Adipose tissue (tissue), 3 donors: ENCODE data around the gene THAP8. TPM values are rescaled to one million over a fixed set of nuclear protein-coding genes. Genes with fewer than 3 reads are reported as not detected.

Experiments
- H3K27ac ChIP-seq: one replicate; pipeline ENCODE4 v1.5.1; 2013; ENCODE audit warnings: low read depth, low read length
- WGBS, 3 donors: extraction: QIAGEN DNeasy Blood & Tissue Kit; methylation state at CpG; one replicate each; pipeline ENCODE4 v1.1.7; 2013; 5-methylcytosine and 5-hydroxymethylcytosine counted together
- polyA plus RNA-seq, 3 donors: library from polyadenylated mRNA; stranded (reverse); fragments of 200-250 nt; gene quantifications; one replicate each; pipeline ENCODE4 v1.2.3, GENCODE V29; 2013
- donor health status: healthy with polysubstance abuse.
- donor health status: Bipolar disorder and iron deficiency.
- donor health status: healthy.

The THAP8 gene, protein sequence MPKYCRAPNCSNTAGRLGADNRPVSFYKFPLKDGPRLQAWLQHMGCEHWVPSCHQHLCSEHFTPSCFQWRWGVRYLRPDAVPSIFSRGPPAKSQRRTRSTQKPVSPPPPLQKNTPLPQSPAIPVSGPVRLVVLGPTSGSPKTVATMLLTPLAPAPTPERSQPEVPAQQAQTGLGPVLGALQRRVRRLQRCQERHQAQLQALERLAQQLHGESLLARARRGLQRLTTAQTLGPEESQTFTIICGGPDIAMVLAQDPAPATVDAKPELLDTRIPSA
- 1 to 10 TPM; 3.5 to 7.1 (median 5.2) TPM for polyA plus RNA-seq

DNA sequence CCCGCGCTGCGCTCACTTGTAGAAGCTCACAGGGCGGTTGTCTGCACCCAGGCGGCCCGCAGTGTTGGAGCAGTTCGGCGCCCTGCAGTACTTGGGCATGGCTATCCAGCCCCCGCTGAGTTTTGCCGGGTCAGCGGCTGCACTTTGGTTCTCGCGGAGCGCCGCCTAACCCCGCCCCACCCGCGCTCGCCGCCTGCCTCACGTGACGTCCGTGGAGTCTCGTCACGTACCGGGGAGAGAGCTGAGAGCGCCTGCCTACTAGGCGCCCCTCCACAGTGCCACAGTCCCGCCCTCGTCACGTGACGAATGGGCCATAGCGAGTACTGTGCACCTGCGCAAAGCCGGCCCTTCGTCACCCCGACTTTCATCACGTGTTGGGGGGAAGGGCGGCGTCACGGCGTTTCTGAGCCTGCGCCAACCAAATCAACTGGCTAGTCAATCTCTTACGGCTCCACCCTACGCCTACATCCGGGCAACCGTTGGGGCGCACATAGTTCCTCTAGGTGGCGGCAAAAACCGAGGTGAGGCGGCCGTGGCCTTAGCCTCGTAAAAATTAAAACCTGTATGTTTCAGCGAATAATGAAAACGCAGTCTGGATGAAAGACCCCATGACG is at the start of gene THAP8:
Gene THAP8, minus strand, starts transcription at position 167 of the 614 bp plus-strand sequence. Its CDS starts 68 bp downstream, at position 99.
- WGBS, 3 donors, result 0 to 1% (median 1%) methylated on average over 56 of the region's 56 CpGs

DNA sequence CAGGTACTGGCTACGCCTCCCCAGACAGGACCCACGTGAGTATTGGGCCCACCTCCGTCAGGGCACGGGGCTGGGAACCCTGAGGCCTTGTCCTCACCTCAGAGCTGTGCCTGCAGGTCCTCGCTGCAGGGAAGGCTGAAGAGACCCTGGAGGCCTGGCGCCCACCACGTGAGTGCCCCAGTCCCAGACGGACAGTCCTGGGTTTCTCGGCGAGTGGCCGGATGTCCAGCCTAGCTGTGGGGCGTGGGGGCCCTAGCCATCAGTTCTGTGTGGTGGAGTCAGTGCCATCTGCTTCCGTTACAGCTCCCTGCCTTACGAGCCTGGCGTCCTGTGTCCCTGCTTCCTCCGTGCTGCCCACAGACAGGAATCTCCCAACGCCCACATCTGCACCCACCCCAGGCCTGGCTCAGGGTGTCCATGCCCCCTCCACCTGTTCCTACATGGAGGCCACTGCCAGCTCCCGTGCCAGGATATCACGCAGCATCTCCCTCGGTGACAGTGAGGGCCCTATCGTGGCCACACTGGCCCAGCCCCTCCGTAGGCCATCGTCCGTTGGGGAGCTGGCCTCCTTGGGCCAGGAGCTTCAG is 49.0 kb upstream of the THAP8 start:
- WGBS, 3 donors, result 90 to 96% (median 94%) methylated on average over 24 of the region's 24 CpGs

More for the DNA sequence above, at the start of gene THAP8:
- peak within 1 kb of the TSS; percentile 91 for H3K27ac ChIP-seq

DNA sequence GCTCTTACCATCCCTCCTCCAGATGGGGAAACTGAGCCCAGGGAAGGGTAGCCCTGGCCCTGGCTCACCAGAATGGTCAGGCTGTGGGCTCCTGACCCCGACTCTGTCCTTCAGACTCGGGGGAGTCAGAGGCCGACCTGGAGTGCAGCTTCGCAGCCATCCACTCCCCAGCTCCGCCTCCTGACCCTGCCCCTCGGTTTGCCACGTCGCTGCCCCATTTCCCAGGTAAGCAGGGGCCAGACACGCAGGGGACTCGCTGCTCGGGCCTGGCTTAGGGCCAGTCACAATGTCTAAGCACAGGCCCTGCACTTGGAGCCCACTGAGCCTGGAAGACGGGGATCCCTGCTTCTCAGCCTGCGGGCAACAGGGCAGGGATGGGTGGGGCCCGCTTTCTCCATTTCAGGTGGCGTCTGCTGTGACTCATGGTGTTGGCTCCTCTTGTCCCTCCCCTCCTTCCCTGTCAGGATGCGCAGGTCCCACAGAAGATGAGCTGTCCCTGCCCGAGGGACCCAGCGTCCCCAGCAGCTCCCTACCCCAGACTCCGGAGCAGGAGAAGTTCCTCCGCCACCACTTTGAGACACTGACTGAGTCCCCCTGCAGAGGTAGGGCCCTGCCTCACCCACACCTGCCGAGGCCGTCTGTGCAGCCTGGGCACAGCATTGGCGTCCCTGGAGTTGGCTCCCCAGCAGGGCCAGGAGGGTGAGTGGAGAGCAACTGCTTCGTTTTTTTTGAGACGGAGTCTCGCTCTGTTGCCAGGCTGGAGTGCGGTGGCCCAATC is 47.7 kb upstream of the THAP8 start:
- WGBS, 3 donors, result 90 to 95% (median 91%) methylated on average over 27 of the region's 27 CpGs

More for the DNA sequence above, 49.0 kb upstream of the THAP8 start:
- H3K27ac ChIP-seq, result no peak overlapping the region

DNA sequence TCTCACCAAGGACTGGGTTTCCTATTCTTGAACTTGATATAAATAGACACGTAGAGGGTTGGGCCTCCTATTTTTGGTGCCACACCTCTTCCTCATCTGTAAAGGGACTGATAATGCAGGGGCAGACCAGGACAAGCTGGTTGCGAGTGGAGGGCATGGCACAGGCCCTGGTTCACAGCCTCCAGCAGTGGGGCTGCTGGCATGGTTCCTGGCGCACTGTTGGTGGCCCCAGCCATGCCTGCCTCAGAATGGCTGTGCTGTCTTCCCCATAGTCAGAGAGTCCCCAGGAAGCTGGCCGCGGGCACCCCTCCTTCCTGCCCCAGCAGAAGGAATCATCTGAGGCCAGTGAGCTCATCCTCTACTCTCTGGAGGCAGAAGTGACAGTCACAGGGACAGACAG is 46.4 kb upstream of the THAP8 start:
- WGBS, 3 donors, result 72 to 88% (median 77%) methylated on average over 4 to 5 of the region's 5 CpGs
- H3K27ac ChIP-seq, result no peak overlapping the region

More for the DNA sequence above, 47.7 kb upstream of the THAP8 start:
- H3K27ac ChIP-seq, result no peak overlapping the region

DNA sequence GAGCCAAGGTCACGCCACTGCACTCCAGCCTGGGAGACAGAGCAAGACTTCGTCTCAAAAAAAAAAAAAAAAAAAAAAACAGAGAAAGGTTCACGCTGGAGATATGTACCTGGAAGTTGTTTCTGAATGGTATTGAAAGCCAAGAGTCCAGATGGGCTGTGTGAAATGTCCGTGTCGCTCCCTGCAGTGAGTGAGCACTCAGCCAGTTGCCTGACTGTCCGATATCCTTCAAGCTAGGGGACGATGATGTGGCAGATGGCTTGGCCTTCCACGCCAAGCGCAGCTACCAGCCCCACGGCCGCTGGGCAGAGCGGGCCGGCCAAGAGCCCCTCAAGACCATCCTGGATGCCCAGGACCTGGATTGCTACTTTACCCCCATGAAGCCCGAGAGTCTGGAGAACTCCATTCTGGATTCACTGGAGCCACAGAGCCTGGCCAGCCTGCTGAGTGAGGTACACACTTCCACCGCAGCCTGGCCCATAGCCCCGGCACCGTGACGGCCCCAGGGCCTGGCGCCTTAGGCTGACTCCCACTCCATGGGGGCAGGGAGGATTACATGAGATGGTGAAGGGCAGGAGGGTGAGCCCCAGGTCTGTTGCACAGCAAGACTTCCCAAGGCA is 45.2 kb upstream of the THAP8 start:
- H3K27ac ChIP-seq, result no peak overlapping the region
- 90 to 95% (median 90%) methylated on average over 18 to 19 of the region's 19 CpGs for WGBS, 3 donors

DNA sequence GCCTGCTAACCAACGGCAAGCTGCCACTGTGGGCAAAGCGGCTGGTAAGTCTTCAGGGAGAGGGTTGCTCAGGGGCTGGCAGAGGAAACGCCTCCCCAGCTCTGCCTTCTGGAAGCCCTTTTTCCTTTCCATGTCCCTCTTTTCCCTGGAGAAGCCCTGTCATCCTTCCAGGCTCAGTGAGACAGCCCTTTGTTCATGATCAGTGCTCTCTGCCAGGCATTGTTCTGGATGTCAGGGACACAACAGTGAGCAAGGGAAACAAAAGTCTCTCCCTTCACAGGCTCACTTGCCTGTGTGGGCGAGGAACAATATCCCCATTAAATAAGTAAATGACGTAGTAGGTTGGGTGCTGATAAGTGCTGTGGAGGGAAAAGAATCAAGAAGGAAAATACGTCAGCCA is 43.0 kb upstream of the THAP8 start:
- H3K27ac ChIP-seq, result no peak overlapping the region
- 80 to 89% (median 85%) methylated on average over 6 of the region's 6 CpGs for WGBS, 3 donors

DNA sequence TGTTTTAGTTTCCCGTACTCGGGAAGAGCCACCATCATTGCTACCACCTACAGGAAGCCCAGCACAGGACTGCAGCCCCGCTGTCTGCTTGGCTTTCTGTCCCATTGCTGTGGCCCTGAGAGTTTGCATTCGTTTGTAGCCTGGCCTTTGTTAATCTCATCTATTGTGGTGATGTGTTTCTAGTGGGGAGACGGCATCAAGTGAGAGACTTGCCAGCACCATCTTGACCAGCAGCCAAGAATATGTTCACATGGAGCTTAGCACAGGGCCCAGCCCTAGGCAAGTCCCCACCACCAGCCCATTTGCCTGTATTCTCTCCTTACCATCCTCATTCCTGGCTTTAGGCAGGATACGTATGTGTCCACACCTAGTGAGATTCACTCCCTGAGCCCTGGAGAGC is 39.6 kb upstream of the THAP8 start:
- 62 to 92% (median 71%) methylated on average over 6 of the region's 6 CpGs for WGBS, 3 donors
- no peak overlapping the region for H3K27ac ChIP-seq

DNA sequence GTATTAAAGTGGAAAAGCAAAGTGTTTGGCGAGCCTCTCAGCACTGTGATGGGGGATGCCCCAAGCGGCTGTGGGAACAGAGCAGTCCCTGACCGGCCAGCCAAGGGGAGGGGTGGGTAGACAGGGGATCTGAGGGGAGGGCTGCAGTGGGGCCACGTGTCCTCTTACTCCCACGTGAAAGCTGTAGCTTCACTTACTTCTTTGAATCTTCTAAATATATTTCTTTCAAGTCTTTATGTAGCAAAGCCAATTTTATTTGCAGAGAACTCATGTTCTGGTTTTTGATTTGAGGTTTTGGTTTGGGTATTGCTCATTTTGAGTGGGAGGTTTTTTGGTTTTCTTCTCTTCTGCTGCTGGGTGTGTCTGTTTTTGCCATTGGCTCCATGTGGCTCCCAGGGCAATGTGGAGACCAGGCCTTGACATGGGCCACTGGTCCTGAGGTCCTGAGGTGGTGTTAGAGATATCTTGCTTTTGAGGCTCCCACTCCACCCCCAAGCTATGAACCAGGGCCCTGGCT is 39.1 kb upstream of the THAP8 start:
- H3K27ac ChIP-seq, result no peak overlapping the region
- 89 to 90% (median 89%) methylated on average over 5 of the region's 5 CpGs for WGBS, 3 donors

DNA sequence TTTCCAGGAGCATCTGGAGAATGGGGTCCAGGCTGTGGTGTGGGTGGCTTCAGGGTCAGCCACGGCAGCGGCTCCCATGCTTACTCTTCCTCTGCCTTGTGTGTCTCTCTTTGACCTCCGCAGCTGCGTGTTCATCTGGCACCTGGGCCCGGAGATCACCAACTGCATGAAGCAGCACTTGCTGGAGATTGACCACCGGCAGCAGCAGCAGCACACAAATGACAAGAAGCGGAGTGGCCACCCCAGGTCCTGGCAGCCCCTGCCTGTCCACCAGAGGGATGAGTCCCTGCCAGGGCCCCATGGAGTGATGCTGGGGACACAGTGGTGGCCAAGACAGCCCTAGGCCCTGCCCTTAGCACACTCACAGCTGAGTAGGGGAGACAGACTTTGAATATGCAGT is 38.5 kb upstream of the THAP8 start:
- 92 to 98% (median 98%) methylated on average over 7 of the region's 7 CpGs for WGBS, 3 donors

DNA sequence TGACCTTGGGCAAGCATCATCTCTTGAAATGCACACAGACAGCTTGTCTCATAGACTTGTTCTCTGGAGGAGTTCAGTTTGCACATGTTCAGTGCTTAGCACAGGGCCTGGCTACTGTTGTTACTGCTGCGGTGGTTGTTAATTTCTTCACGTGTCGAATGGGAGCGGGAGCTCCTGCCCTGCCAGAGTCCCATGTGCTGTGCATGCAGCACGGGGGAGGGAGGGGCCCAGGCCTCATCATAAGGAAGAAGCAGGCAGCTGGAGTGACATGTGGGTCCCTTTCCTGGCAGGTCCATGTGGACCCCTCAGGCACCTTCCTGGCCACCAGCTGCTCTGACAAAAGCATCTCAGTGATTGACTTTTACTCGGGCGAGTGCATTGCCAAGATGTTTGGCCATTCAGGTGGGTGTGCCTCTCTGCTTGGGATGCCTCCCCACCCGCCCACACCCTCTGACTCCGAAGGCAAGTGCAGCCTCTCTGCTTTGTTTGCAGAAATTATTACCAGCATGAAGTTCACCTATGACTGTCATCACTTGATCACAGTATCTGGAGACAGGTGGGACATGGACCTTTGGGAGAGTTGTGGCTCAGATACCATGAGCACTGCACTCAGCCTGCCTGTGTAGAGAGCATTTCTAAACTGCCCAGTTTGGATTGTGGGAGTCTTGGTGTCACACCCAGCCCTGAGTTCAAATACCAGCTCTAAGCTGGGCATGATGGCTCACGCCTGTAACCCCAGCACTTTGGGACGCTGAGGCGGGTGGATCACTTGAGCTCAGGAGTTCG is 37.0 kb upstream of the THAP8 start:
- WGBS, 3 donors, result 80 to 92% (median 86%) methylated on average over 13 of the region's 13 CpGs
- no peak overlapping the region for H3K27ac ChIP-seq

More for the DNA sequence above, 38.5 kb upstream of the THAP8 start:
- no peak overlapping the region for H3K27ac ChIP-seq

DNA sequence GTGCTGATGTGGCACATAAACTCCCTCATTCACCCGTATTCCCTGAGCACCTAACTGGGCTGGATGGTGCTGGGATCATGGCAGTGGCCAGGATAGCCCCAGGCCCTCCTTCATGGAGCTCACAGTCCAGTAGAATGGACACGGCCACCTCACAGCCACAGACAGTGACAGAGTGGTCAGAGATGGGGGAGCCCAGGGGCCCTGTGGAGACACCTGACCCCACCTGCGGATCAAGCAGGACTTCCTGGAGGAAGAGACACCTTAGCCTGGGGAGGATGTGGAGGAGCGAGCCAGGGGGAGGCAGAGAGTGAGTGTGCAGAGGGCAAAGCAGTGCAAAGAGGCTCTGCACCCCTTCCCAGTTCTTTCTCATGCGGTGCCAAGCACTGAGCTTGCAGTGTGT is 35.8 kb upstream of the THAP8 start:
- WGBS, 3 donors, result 95 to 99% (median 96%) methylated on average over 5 of the region's 5 CpGs
- no peak overlapping the region for H3K27ac ChIP-seq

DNA sequence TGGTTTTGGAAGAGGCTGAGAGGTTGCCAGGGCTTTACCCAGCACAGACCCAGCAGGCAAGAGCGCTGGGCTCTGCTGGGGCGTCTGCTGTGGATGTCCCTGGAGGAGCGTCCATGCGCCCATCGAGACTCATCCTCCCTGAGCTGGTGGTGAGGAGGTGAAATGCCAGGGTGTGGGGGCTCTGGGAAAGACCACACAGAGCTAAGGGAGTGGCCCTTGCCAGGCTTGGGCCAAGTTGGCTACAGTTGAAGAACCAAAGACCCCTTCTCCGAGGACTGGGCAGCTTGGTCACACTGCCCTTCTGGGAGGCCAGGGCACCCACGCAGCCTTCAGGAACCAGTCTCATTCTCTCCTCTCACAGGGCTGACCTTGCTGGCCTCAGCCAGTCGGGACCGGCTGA is 32.2 kb upstream of the THAP8 start:
- no peak overlapping the region for H3K27ac ChIP-seq
- 98 to 99% (median 98%) methylated on average over 8 to 9 of the region's 9 CpGs for WGBS, 3 donors

DNA sequence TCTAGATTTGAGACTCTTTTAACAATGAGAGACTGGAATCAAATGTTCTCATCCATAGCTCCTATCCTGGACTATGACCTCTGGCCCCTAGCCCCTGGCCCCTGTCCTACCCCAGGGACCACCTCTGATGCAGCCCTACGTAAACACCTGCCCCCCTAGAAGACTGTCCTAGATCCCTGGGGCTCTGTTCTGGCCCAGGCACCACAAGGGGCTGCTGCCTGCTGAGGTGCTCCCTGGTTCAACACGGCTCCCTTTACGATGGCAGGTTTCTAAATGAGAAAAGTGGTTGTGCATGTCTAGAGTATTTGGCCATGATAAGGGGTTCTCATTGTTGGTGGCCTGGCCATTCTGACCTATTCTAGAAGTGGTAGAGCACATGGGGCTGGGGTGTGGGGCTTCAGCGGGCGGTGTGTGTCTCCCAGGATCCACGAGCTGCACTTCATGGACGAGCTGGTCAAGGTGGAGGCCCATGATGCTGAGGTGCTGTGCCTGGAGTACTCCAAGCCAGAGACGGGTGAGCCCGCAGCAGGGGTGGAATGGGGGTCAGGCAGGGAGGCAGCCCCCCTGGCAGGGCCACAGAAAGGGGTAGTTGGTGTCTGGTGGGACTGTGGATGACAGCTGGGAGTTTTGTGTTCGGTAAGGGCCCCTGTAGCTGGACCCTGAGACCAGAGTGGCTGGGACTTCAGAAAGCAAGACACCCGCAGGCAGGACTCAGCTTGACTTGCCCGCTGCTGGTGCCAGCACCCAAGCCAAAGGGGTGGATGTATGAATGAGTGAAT is 30.3 kb upstream of the THAP8 start:
- no peak overlapping the region for H3K27ac ChIP-seq
- 92 to 96% (median 96%) methylated on average over 12 of the region's 12 CpGs for WGBS, 3 donors

DNA sequence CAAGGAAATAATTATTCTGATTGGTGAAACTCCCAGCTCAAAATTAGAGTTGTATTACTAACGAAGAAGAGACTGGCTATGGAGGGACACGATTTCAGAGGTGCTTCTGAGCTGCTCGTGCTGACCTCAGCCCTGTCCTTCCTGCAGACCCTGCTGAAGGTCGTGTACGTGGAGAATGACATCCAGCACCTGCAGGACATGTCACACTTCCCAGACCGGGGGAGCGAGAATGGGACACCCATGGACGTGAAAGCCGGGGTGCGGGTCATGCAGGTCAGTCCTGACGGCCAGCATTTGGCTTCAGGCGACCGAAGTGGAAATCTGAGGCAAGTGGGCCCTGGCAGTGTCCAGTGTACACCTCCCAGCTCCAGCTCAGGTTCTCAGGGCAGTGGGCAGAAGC is 28.8 kb upstream of the THAP8 start:
- no peak overlapping the region for H3K27ac ChIP-seq
- WGBS, 3 donors, result 84 to 98% (median 96%) methylated on average over 13 of the region's 13 CpGs

DNA sequence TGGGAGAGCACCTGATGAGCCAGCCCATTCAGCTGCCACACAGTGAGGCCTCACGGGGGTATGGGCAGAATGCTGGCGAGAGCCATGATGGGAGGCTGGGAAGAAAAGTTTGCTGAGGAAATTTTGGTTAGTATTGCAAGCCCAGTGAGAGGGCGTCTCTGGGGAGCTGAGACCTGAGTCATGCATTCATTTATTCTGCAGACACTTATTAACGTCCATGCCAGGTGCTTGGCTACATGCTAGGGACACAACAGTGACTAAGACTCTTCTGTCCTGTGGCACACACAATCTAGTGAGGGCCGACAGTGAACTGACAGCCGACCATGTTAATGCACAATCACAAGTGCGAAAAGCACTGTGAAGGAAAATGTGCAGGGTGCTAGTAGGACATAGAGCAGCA is 27.8 kb upstream of the THAP8 start:
- 89 to 94% (median 93%) methylated on average over 7 of the region's 7 CpGs for WGBS, 3 donors
- no peak overlapping the region for H3K27ac ChIP-seq

DNA sequence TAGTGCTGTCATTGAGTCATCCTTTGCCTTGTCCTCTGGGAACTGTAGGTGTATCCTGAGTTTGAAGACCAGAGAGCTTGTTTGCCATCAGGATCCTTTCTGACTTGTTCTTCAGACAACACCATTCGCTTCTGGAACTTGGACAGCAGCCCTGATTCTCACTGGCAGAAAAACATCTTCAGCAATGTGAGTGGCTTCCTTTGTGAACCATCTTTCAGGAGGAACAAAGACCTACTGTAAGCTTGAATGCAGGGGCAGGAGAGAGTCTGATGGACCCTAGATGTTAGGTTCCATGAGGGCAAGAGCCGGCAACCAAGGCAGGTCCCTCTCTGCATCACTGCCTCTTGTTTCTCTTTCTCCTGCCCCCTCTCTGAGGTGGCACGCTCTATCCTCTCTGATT is 27.3 kb upstream of the THAP8 start:
- 93 to 97% (median 95%) methylated on average over 3 of the region's 3 CpGs for WGBS, 3 donors
- H3K27ac ChIP-seq, result no peak overlapping the region

DNA sequence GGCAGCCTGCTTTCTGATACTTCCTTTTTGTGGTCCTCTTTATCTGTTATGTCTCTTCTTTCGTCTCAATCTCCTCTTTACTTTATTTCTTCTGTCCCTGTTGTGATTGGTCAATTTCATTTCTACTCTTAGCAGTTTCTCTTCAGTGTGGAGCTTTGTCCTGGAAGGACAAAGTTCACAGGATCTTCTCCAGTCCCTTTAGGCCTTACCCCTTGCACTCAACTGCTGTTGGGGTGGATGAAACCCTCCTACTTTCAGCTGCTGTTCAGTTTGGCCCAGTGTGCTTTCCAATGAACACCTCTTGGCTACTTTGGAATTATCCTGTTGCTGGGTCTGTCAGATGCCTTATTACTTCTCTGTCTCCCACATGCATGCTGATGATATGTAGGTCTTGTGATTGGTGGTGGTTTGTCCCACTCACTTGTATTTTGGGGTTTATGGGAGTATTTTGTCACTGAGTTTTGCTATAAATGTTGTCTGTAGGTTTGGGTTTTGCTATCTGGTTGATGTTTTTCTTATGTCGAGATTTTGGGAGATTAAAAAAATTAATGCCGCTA is 25.4 kb upstream of the THAP8 start:
- WGBS, 3 donors, result 95 to 99% (median 96%) methylated on average over 3 of the region's 3 CpGs
- no peak overlapping the region for H3K27ac ChIP-seq
